ENCODE results near the gene CNTFR.

Gene CNTFR

GRCh38 chr9:34572092-34572491 lies 17.4 kb downstream of the CNTFR start:
- DNase-seq (ENCODE audit: low spot score), result peak; percentile 58

DNA sequence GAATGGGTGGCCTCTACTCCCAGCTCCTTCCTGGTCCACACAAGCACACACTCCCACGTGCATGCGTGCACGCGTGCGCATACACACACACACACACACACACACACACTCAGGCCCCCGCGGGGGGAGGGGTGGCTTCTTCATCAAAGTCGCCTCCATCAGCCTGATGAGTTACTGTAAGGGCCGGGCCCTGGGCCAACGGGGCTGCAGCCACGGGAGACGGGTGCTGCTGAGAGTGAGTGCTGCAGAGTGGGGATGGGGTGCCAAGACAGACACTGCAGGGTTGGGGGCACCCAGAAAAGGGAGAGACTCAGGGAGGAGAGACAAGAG lies 18.1 kb downstream of the CNTFR start:
- no peak for DNase-seq (ENCODE audit: low spot score)

- DNase-seq (ENCODE audit: low spot score), result no peak
These were observed 18.6 kb downstream of the CNTFR start for GRCh38 chr9:34570809-34571480.

DNA sequence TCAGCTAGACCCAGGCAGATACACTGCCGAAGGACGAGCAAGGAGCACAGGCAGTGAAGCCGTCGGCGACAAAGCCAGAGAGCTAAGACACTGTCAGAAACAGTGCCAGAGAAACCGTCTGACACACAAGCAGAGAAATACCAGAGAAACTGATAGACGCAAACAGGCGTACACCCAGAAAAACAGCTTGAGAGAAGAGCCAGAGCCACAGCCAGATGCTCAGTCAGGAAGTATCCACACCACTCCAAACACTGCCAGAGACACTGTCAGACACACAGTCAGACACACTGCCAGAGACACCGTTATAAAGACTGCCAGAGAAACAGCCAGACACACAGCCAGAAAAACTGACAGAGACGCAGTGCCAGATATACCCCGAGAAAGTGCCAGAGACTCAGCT lies 19.1 kb downstream of the CNTFR start:
- DNase-seq (ENCODE audit: low spot score), result no peak

GRCh38 chr9:34568774-34569173 lies 20.8 kb downstream of the CNTFR start:
- DNase-seq (ENCODE audit: low spot score), result no peak

DNA sequence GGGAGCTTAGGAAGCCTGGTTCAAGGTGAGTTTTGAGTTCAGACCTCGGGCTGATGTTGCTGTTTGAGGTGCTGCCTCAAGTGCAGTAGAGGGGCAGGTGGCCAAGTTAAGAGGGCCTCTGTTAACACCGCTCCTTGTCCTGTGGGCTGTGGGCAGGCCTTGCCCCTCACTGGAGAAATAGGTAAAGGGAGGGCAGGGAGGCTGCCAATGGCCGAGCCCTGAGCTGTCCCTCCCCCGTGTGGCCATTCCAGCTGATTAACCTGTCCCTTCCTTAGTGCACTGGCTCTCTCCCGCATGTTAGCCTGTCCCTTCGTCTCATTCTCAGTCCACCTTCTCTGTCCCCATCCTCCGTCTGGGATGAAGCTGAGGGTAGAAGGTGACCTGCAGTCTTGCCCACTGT lies 21.4 kb downstream of the CNTFR start:
- no peak for DNase-seq (ENCODE audit: low spot score)

DNA sequence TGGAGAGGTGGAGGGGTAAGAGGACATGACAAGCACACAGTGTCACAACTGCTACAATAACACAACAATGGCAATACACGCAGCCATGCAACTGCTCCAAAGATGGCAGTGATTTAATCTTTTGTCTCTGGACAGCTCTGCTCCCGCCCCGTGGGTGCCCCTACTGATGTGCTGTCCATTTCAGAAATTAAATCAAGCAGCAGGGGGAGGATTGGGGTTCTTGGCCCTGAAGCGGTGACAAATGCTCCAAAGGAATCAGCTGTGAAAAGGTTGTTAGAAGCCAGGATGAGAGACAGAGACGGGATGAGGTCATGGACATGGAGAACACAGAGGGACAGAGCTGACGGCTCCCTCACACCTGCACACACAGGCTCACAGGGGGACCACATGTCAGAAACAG lies 22.6 kb downstream of the CNTFR start:
- no peak for DNase-seq (ENCODE audit: low spot score)

GRCh38 chr9:34566322-34566721 lies 23.2 kb downstream of the CNTFR start:
- no peak for DNase-seq (ENCODE audit: low spot score)

DNA sequence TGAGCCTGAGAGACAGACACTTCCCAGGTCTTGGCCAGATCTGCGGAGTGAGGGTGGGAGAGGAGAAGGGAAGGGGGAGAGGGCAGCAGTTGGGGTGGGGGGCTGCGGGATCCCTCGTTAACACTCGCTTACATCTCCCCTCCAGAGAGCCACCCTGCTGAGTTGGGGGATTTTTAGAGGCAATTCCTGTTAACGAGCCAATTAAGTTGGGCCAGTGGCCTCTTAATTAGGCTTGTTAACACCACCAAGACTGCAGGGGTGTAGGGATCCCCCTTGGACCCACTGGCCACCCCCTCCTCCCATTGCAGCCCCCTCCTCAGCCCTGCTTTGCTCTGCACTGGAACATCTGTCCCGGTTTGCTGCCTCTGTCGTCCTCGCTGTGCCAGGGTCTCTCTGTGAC lies 23.7 kb downstream of the CNTFR start:
- no peak for DNase-seq (ENCODE audit: low spot score)

- DNase-seq (ENCODE audit: low spot score), result no peak
These were observed 24.9 kb downstream of the CNTFR start for GRCh38 chr9:34564617-34565016.

DNA sequence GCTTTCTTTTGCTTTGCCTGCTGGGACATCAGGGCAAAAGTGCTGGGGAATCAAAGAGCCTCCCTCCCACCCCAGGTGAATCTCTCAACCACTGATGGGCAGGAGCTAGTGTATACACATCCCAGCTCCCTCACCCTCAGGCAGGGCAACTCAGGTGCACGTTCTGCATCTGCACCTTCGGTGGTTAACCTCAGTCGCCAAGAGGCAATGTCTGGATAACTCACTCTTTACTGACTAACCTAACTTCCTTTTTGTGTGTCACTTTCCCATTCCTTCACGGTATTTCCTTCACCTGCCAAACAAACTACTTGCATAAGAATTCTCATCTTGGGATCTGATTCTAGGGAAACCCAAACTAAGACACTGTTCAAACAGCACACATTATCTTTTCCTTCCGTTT lies 26.3 kb downstream of the CNTFR start:
- no peak for DNase-seq (ENCODE audit: low spot score)

GRCh38 chr9:34562135-34562745 lies 27.3 kb downstream of the CNTFR start:
- no peak for DNase-seq (ENCODE audit: low spot score)

- no peak for DNase-seq (ENCODE audit: low spot score)
These were observed 28.8 kb downstream of the CNTFR start for GRCh38 chr9:34560599-34561214.

- peak; percentile 72 for DNase-seq (ENCODE audit: low spot score)
These were observed 29.7 kb downstream of the CNTFR start for GRCh38 chr9:34559624-34560455.

- DNase-seq (ENCODE audit: low spot score), result no peak
These were observed 30.5 kb downstream of the CNTFR start for GRCh38 chr9:34558919-34559623.

GRCh38 chr9:34558364-34558763 lies 31.2 kb downstream of the CNTFR start:
- DNase-seq (ENCODE audit: low spot score), result no peak

GRCh38 chr9:34557426-34558321 lies 31.9 kb downstream of the CNTFR start:
- no peak for DNase-seq (ENCODE audit: low spot score)

DNA sequence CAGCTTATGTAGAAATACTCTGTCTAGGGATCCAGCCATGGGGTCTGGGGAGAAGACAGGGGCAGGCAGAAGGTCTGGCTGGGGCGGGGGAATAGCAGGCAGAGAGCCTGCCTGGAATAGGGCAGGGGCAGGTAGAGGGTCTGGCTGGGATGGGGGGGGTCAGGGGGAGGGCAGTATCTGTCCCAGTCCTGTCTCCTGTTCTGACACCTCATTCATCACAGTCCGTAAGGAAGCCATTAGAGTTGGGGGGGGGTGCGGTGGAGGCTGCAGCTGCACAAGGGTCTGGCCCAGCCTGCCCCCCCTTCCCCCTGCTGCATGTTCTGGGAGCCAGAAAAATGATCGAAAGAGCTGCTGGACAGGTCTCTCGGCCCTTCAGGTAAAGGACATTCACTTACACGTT lies 32.6 kb downstream of the CNTFR start:
- DNase-seq (ENCODE audit: low spot score), result no peak

GRCh38 chr9:34555936-34556525 lies 33.5 kb downstream of the CNTFR start:
- no peak for DNase-seq (ENCODE audit: low spot score)

DNA sequence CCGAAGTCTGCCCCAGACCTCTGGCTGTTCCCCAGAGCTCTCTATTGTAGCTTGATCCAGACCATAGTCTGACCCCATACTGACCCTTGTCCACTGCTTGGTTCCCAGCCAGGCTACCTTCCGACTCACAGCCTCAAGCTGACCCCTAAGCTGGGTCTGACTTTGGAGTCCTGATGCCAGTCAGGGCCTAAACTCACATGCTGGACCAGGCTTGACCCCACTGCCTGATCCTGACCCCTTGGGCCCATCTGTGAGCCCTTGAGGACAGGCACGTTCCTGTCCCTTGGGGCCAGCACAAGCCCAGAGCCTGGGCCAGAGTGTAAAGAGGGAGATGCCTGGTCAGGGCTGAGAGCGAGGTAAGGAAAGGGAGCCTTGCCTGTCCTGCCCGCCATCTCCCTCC lies 34.0 kb downstream of the CNTFR start:
- no peak for DNase-seq (ENCODE audit: low spot score)

DNA sequence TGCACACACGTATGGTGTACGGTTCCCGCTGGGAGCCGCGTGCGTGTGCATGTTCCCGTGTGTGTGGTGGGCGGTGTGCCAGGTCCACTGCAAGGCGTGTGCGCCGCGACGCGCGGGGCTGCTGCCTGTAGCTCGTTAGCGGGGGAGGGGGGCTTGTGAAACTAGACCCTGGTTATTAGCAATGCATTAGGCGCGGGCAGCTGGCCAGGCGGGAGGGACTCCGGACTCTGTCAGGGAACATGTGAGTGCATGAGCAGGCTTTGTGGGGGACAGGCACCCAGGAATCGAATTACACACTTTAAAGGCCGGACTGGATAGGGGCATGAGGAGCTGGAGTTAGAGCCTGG lies 34.5 kb downstream of the CNTFR start:
- no peak for DNase-seq (ENCODE audit: low spot score)
